SK-N-SH (cell line): ENCODE results near the gene NEMP1. TPM values are rescaled to one million over a fixed set of nuclear protein-coding genes. Genes with fewer than 3 reads are reported as not detected.

Experiments
- CTCF ChIA-PET: fragments of 300-600, 350-600 bp; formaldehyde crosslinking; extraction: SDS; loops from one replicate; lab custom pipeline; 2021; lab: Yijun Ruan, JAX
- POLR2A ChIA-PET: fragments of 350-600 bp; sonication (Branson Sonifier 250); formaldehyde crosslinking; extraction: SDS; loops from one replicate; lab custom pipeline; 2020; ENCODE audit warnings: antibody characterized with exemption, inconsistent platforms; lab: Yijun Ruan, JAX
- DNase-seq: peaks from one replicate; pipeline ENCODE4 v3.0.0; 2012
- H2AFZ ChIP-seq: fragments of 200-600 bp; sonication (generic); 2 replicates; pipeline ENCODE4 v1.8.1; 2016; ENCODE audit warnings: antibody characterized with exemption, mild to moderate bottlenecking, low read depth
- H3F3A ChIP-seq: fragments of 200-600 bp; sonication (generic); replicated peaks from 2 replicates; pipeline ENCODE3; 2016; ENCODE audit warnings: antibody characterized with exemption, mild to moderate bottlenecking; ENCODE audit not compliant: insufficient read depth
- H3K27ac ChIP-seq, 2 experiments: fragments of 200-500 bp in 1 of 2; fragments of 200-600 bp in 1 of 2; sonication (Bioruptor generic) in 1 of 2; sonication (generic), shearing (Covaris generic) in 1 of 2; 2 replicates each; pipeline versions ENCODE4 v1.5.1 to v1.6.1; 2014 to 2016; ENCODE audit warnings: low read depth in 2 of 2, inconsistent platforms in 1 of 2, low read length in 1 of 2, mild to moderate bottlenecking in 1 of 2, mixed read lengths in 1 of 2
- H3K27me3 ChIP-seq: fragments of 200-600 bp; sonication (generic), shearing (Covaris generic); 2 replicates; pipeline ENCODE4 v1.6.1; 2016; ENCODE audit warnings: mixed run types; ENCODE audit not compliant: insufficient read depth
- H3K36me3 ChIP-seq, 2 experiments: fragments of 200-500 bp in 1 of 2; fragments of 200-600 bp in 1 of 2; sonication (Bioruptor generic) in 1 of 2; sonication (generic) in 1 of 2; replicated peaks in 1 of 2; 2 replicates each; pipeline versions ENCODE3 to v1.5.1; 2014 to 2016; ENCODE audit warnings: low read length in 1 of 2, mild to moderate bottlenecking in 1 of 2; ENCODE audit not compliant: insufficient read depth in 2 of 2, control insufficient read depth in 1 of 2
- H3K4me1 ChIP-seq, 2 experiments: fragments of 200-500 bp in 1 of 2; fragments of 200-600 bp in 1 of 2; sonication (Bioruptor generic) in 1 of 2; sonication (generic), shearing (Covaris generic) in 1 of 2; 2 replicates each; pipeline versions ENCODE4 v1.5.1 to v1.6.1; 2014 to 2016; ENCODE audit warnings: low read depth in 1 of 2, low read length in 1 of 2, mixed run types in 1 of 2; ENCODE audit not compliant: insufficient read depth in 2 of 2, control insufficient read depth in 1 of 2
- H3K4me2 ChIP-seq: fragments of 200-600 bp; sonication (generic), shearing (Covaris generic); 2 replicates; pipeline ENCODE4 v1.6.1; 2017; ENCODE audit warnings: mixed run types
- H3K4me3 ChIP-seq, 2 experiments: fragments of 200-500 bp in 1 of 2; fragments of 200-600 bp in 1 of 2; sonication (Bioruptor generic) in 1 of 2; sonication (generic), shearing (Covaris generic) in 1 of 2; 2 replicates each; pipeline versions ENCODE4 v1.5.1 to v1.8.1; 2014 to 2016; ENCODE audit warnings: low read depth in 2 of 2, inconsistent platforms in 1 of 2, low read length in 1 of 2, mild to moderate bottlenecking in 1 of 2, mixed read lengths in 1 of 2, moderate library complexity in 1 of 2
- H3K79me2 ChIP-seq: fragments of 200-600 bp; sonication (generic); 2 replicates; pipeline ENCODE4 v1.8.1; 2017; ENCODE audit warnings: mild to moderate bottlenecking; ENCODE audit not compliant: insufficient read depth
- H3K9ac ChIP-seq: fragments of 200-600 bp; sonication (generic); 2 replicates; pipeline ENCODE4 v1.6.1; 2017; ENCODE audit warnings: mixed run types
- H3K9me2 ChIP-seq: fragments of 200-600 bp; sonication (generic); 2 replicates; pipeline ENCODE4 v1.6.1; 2017; ENCODE audit warnings: mixed run types
- H3K9me3 ChIP-seq: fragments of 200-600 bp; sonication (generic); 2 replicates; pipeline ENCODE4 v1.6.1; 2017; ENCODE audit warnings: mixed run types, mild to moderate bottlenecking, moderate library complexity
- H4K20me1 ChIP-seq: fragments of 200-600 bp; sonication (generic); 2 replicates; pipeline ENCODE4 v1.6.1; 2017; ENCODE audit warnings: mild to moderate bottlenecking, mixed run types; ENCODE audit not compliant: insufficient read depth
- CHD2 ChIP-seq: fragments of 150-350 bp; IDR thresholded peaks from 2 replicates; pipeline ENCODE4 v1.6.1; 2018; ENCODE audit warnings: low read length; ENCODE audit not compliant: partially characterized antibody
- EZH2phosphoT487 ChIP-seq: fragments of 200-600 bp; sonication (generic); IDR thresholded peaks from 2 replicates; pipeline ENCODE4 v1.6.1; 2017; ENCODE audit warnings: low read depth, mixed run types, mild to moderate bottlenecking, antibody characterized with exemption, moderate library complexity, borderline replicate concordance
- FOXJ3 ChIP-seq: sonication (generic); formaldehyde crosslinking; IDR thresholded peaks from 2 replicates; pipeline ENCODE4 v1.5.1; 2020; ENCODE audit warnings: mild to moderate bottlenecking, missing genetic modification reagents
- GABPA ChIP-seq: IDR thresholded peaks from 2 replicates; pipeline ENCODE4 v1.4.0; 2012; ENCODE audit warnings: low read depth, mild to moderate bottlenecking
- JUND ChIP-seq: IDR thresholded peaks from 2 replicates; pipeline ENCODE4 v1.4.0; 2012
- MEF2A ChIP-seq: IDR thresholded peaks from 2 replicates; pipeline ENCODE4 v1.4.0; 2012; ENCODE audit warnings: low read depth, borderline replicate concordance
- NFIC ChIP-seq: IDR thresholded peaks from 2 replicates; pipeline ENCODE4 v1.4.0; 2012; ENCODE audit warnings: borderline replicate concordance
- POLR2AphosphoS5 ChIP-seq: IDR thresholded peaks from 2 replicates; pipeline ENCODE4 v1.6.1; 2012; ENCODE audit warnings: low read depth, low read length
- RAD21 ChIP-seq: IDR thresholded peaks from 2 replicates; pipeline ENCODE4 v1.6.1; 2012; ENCODE audit warnings: mild to moderate bottlenecking, low read length
- RCOR1 ChIP-seq: fragments of 150-350 bp; IDR thresholded peaks from 2 replicates; pipeline ENCODE4 v1.6.1; 2017; ENCODE audit warnings: antibody characterized with exemption, low read length
- SMC3 ChIP-seq: IDR thresholded peaks from 2 replicates; pipeline ENCODE4 v1.6.1; 2012; ENCODE audit warnings: low read depth, low read length, improper control_type of control experiment
- TAF1 ChIP-seq: IDR thresholded peaks from 2 replicates; pipeline ENCODE4 v1.6.1; 2012; ENCODE audit warnings: low read depth, mild to moderate bottlenecking, low read length, moderate library complexity, borderline replicate concordance
- TEAD4 ChIP-seq: IDR thresholded peaks from 2 replicates; pipeline ENCODE4 v1.4.0; 2012; ENCODE audit warnings: mild to moderate bottlenecking, borderline replicate concordance; ENCODE audit not compliant: insufficient read depth
- WGBS: methylation state at CpG from one replicate; pipeline ENCODE4 v1.1.6; 2017; ENCODE audit warnings: low lambda C conversion rate; 5-methylcytosine and 5-hydroxymethylcytosine counted together
- polyA plus RNA-seq, 3 experiments: library from polyadenylated mRNA; depleted of rRNA; stranded (reverse); fragments of >200 nt; gene quantifications; 2 replicates each; pipeline ENCODE4 v1.2.3, GENCODE V29; 2012
- TF ChIP-seq, protein P1 (sequence below): IDR thresholded peaks from 2 replicates; pipeline ENCODE4 v1.6.1; 2012; ENCODE audit warnings: mild to moderate bottlenecking, low read depth, low read length, moderate library complexity
- TF ChIP-seq, protein P2 (sequence below): IDR thresholded peaks from 2 replicates; pipeline ENCODE4 v1.4.0; 2012; ENCODE audit warnings: low read depth, borderline replicate concordance
- TF ChIP-seq, protein P3 (sequence below): fragments of 150-350 bp; IDR thresholded peaks from 2 replicates; pipeline ENCODE4 v1.6.1; 2017; ENCODE audit warnings: antibody characterized with exemption, low read length, low read depth, borderline replicate concordance
- TF ChIP-seq, protein P4 (sequence below): IDR thresholded peaks from 2 replicates; pipeline ENCODE4 v1.4.0; 2012; ENCODE audit warnings: low read depth

NEMP1 gene
- polyA plus RNA-seq, 1 of the 3 experiments (the other 2 are of a cell fraction), result 6.2 TPM

DNA sequence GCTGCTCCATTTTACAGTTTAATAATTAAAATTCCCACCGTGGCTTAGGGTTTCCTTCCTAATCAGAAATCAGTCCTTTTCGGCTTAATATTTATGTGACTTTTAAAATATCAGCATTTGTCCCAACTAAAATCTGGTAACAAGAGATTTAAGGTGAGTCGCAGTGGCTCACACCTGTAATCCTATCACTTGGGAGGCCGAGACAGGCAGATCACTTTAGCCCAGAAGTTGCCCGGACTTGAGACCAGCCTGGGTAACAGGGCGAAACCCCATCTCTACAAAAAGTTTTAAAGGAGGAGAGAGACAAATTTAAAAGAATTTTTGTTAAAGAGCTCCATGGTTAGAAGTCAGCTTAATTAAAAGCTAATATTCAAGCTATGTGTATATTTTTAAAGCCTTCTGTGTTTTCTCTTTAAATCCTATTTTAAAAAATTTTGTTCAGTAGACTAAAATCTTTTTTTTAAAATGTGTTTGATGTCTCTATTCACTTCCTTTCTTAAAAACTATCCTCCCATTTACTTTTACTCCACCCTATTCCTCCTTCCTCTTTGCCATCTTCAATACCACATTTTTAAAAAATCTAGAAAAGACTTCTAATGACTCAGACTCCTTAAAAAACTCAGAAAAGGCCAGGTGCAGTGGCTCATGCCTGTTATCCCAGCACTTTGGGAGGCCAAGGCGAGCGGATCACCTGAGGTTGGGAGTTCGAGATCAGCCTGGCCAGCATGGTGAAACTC is 58.4 kb downstream of the NEMP1 start:
- Histone ChIP-seq H3K4me2 (no peak overlapping the region), H3K27ac (no peak overlapping the region), H3K79me2 (no peaks in the 10 kb centered on the region), H3K9me2 (no peaks in the 10 kb centered on the region), H3K4me3 (no peak overlapping the region), H3K27me3 (peaks cover 17% of the 10 kb centered on the region; the same call in 1 of the 2 replicates), H3F3A (no peaks in the 10 kb centered on the region), H4K20me1 (no peaks in the 10 kb centered on the region), H3K9me3 (no peaks in the 10 kb centered on the region), H3K36me3 (no peaks in the 10 kb centered on the region), H3K9ac (no peak overlapping the region), H3K4me1 (peaks cover 0 to 12% of the 10 kb centered on the region in 2 experiments; a peak in 1 of 4 replicates), H2AFZ (no peak overlapping the region)
- no peak for DNase-seq
- ChIA-PET CTCF (interaction anchor here (1.8 to 10.1 kb wide), 3 partner anchors 15 to 41 kb away, joined by 3 to 110 read pairs (median 62); partner anchors contain the start of gene ZBTB39), POLR2A (no interaction called here)
- TF ChIP-seq JUND (no peak), CHD2 (no peak), RCOR1 (no peak), FOXJ3 (CRISPR knock-in tag) (no peak), MEF2A (no peak), POLR2AphosphoS5 (no peak), EZH2phosphoT487 (no peak)
- TF ChIP-seq, protein P1, sequence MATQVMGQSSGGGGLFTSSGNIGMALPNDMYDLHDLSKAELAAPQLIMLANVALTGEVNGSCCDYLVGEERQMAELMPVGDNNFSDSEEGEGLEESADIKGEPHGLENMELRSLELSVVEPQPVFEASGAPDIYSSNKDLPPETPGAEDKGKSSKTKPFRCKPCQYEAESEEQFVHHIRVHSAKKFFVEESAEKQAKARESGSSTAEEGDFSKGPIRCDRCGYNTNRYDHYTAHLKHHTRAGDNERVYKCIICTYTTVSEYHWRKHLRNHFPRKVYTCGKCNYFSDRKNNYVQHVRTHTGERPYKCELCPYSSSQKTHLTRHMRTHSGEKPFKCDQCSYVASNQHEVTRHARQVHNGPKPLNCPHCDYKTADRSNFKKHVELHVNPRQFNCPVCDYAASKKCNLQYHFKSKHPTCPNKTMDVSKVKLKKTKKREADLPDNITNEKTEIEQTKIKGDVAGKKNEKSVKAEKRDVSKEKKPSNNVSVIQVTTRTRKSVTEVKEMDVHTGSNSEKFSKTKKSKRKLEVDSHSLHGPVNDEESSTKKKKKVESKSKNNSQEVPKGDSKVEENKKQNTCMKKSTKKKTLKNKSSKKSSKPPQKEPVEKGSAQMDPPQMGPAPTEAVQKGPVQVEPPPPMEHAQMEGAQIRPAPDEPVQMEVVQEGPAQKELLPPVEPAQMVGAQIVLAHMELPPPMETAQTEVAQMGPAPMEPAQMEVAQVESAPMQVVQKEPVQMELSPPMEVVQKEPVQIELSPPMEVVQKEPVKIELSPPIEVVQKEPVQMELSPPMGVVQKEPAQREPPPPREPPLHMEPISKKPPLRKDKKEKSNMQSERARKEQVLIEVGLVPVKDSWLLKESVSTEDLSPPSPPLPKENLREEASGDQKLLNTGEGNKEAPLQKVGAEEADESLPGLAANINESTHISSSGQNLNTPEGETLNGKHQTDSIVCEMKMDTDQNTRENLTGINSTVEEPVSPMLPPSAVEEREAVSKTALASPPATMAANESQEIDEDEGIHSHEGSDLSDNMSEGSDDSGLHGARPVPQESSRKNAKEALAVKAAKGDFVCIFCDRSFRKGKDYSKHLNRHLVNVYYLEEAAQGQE, result no peak
- TF ChIP-seq, protein P2, sequence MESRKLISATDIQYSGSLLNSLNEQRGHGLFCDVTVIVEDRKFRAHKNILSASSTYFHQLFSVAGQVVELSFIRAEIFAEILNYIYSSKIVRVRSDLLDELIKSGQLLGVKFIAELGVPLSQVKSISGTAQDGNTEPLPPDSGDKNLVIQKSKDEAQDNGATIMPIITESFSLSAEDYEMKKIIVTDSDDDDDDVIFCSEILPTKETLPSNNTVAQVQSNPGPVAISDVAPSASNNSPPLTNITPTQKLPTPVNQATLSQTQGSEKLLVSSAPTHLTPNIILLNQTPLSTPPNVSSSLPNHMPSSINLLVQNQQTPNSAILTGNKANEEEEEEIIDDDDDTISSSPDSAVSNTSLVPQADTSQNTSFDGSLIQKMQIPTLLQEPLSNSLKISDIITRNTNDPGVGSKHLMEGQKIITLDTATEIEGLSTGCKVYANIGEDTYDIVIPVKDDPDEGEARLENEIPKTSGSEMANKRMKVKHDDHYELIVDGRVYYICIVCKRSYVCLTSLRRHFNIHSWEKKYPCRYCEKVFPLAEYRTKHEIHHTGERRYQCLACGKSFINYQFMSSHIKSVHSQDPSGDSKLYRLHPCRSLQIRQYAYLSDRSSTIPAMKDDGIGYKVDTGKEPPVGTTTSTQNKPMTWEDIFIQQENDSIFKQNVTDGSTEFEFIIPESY, result no peak
- 84% methylated on average over 9 of the region's 9 CpGs for WGBS

DNA sequence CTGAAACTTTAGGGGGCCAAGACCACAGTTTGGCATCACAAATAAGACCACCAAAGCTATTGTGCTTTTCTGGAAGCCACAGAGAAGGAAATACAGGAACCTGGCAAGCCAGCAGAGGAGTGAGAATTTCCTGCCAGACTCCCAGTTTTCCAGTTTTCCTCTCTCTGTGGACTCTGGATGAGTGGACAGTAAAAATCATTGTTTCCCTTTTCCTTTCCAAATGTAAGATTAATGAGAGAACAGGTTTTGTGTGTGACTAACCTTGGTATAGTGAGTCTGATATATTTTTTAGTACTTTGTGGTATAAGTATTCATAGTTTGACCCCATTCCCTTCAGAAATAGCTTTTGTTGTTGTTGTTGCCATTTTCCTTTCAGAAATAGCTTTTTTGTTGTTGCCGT is 59.7 kb downstream of the NEMP1 start:
- Histone ChIP-seq H3K9me3 (no peaks in the 10 kb centered on the region), H3K4me2 (no peak overlapping the region), H3K79me2 (no peaks in the 10 kb centered on the region), H3K9me2 (no peaks in the 10 kb centered on the region), H3K27me3 (peaks cover 22% of the 10 kb centered on the region), H2AFZ (no peak overlapping the region), H3F3A (no peaks in the 10 kb centered on the region), H3K27ac (no peak overlapping the region), H3K4me1 (peaks cover 0 to 8% of the 10 kb centered on the region in 2 experiments; a peak in 1 of 4 replicates), H4K20me1 (no peaks in the 10 kb centered on the region), H3K4me3 (no peak overlapping the region), H3K36me3 (no peaks in the 10 kb centered on the region), H3K9ac (no peak overlapping the region)
- DNase-seq, result no peak
- TF ChIP-seq GABPA, result no peak
- no peak for TF ChIP-seq TAF1
- TF ChIP-seq, protein P3, sequence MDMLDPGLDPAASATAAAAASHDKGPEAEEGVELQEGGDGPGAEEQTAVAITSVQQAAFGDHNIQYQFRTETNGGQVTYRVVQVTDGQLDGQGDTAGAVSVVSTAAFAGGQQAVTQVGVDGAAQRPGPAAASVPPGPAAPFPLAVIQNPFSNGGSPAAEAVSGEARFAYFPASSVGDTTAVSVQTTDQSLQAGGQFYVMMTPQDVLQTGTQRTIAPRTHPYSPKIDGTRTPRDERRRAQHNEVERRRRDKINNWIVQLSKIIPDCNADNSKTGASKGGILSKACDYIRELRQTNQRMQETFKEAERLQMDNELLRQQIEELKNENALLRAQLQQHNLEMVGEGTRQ, result no peak
- no peak for TF ChIP-seq RAD21
- TF ChIP-seq SMC3, result no peak
- no peak for TF ChIP-seq POLR2AphosphoS5
- TF ChIP-seq NFIC, result no peak
- no peak for TF ChIP-seq CHD2
- no peak for TF ChIP-seq EZH2phosphoT487
- TF ChIP-seq TEAD4, result no peak
- TF ChIP-seq, protein P4, sequence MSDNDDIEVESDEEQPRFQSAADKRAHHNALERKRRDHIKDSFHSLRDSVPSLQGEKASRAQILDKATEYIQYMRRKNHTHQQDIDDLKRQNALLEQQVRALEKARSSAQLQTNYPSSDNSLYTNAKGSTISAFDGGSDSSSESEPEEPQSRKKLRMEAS, result no peak
- TF ChIP-seq RCOR1, result no peak
- ChIA-PET CTCF (interaction anchor here (0.6 to 10.1 kb wide), 6 partner anchors 14 to 109 kb away, joined by 3 to 110 read pairs (median 3); partner anchors contain the start of genes LRP1 and ZBTB39), POLR2A (no interaction called here)
- 79% methylated on average over 1 of the region's 1 CpG for whole genome bisulfite sequencing
